Gastroesophageal sphincter (tissue), 4 donors: Measurements from ENCODE around the gene GDF7. TPM values are rescaled to one million over a fixed set of nuclear protein-coding genes. Genes with fewer than 3 reads are reported as not detected.

Source experiments
- ATAC-seq: fragments of 150-250 bp; one replicate; pipeline ENCODE4 v1.9.1; 2016; ENCODE audit warnings: mild to moderate bottlenecking, moderate library complexity
- H3K27ac ChIP-seq, 4 donors: fragments of 200-600 bp; sonication (generic) in 3 of 4; 1 replicate in 3 of 4; 2 replicates in 1 of 4; pipeline ENCODE4 v1.5.1; 2016 to 2019
- H3K27me3 ChIP-seq: fragments of 200-600 bp; sonication (generic); one replicate; pipeline ENCODE4 v1.5.1; 2019
- H3K36me3 ChIP-seq, 2 donors: fragments of 200-600 bp; sonication (generic); one replicate each; pipeline ENCODE4 v1.5.1; 2019; ENCODE audit warnings: control low read depth in 1 of 2
- H3K4me1 ChIP-seq, 3 donors: fragments of 200-600 bp; sonication (generic); 1 replicate in 2 of 3; 2 replicates in 1 of 3; pipeline ENCODE4 v1.5.1; 2016 to 2019; ENCODE audit warnings: control low read depth in 2 of 3
- H3K4me3 ChIP-seq, 2 donors: fragments of 200-600 bp; sonication (generic); one replicate each; pipeline ENCODE4 v1.5.1; 2019; ENCODE audit warnings: mild to moderate bottlenecking in 1 of 2, moderate library complexity in 1 of 2
- H3K9me3 ChIP-seq, 3 donors: fragments of 200-600 bp; sonication (generic); one replicate each; pipeline ENCODE4 v1.5.1; 2017 to 2019; ENCODE audit warnings: control low read depth in 2 of 3
- CTCF ChIP-seq, 4 experiments: fragments of 200-600 bp in 2 of 4; fragments of 450-650 bp in 2 of 4; sonication (generic) in 1 of 4; IDR thresholded peaks; one replicate each; pipeline ENCODE4 v1.5.1; 2017 to 2019; ENCODE audit warnings: antibody characterized with exemption in 4 of 4, mild to moderate bottlenecking in 2 of 4, moderate library complexity in 2 of 4
- EP300 ChIP-seq: sonication (generic); formaldehyde crosslinking; IDR thresholded peaks from one replicate; pipeline ENCODE4 v1.6.1; 2017; ENCODE audit warnings: antibody characterized with exemption, mild to moderate bottlenecking
- POLR2A ChIP-seq, 2 donors: fragments of 450-650 bp; IDR thresholded peaks; one replicate each; pipeline ENCODE4 v1.6.1; 2017; ENCODE audit warnings: antibody characterized with exemption in 2 of 2, mild to moderate bottlenecking in 2 of 2, moderate library complexity in 1 of 2
- POLR2AphosphoS5 ChIP-seq: sonication (generic); formaldehyde crosslinking; IDR thresholded peaks from one replicate; pipeline ENCODE4 v1.6.1; 2017; ENCODE audit warnings: antibody characterized with exemption
- WGBS, 2 donors: methylation state at CpG; one replicate each; pipeline ENCODE4 v1.1.5; 2018; ENCODE audit warnings: low coverage in 1 of 2; 5-methylcytosine and 5-hydroxymethylcytosine counted together
- total RNA-seq, 4 donors: library from RNA; depleted of rRNA; stranded (reverse); fragments of >200 nt; gene quantifications; one replicate each; pipeline ENCODE4 v1.1.0, GENCODE V29; 2016

GDF7 gene
- total RNA-seq, 4 donors from 2014 or later: 1.2 to 19.9 (median 15.3) TPM

GRCh38 chr2:20726913-20727312 is 60.0 kb downstream of the GDF7 start:
- 89 to 96% methylated on average over 5 of the region's 5 CpGs for WGBS, 2 donors

GRCh38 chr2:20728114-20728758 is 61.3 kb downstream of the GDF7 start:
- TF ChIP-seq POLR2A (IDR thresholded peaks at IDR 0.05) (no peak), POLR2AphosphoS5 (no peak), CTCF (IDR thresholded peaks at IDR 0.05) (no peak)
- WGBS, 2 donors: 41 to 60% methylated on average over 3 to 4 of the region's 4 CpGs
- no peaks in the 10 kb centered on the region for H3K9me3 ChIP-seq
- H3K27me3 ChIP-seq: no peaks in the 10 kb centered on the region
- H3K36me3 ChIP-seq: peaks cover 0 to 10% of the 10 kb centered on the region in 2 donors
- no peak overlapping the region for H3K27ac ChIP-seq
- no peak for ATAC-seq
- H3K4me3 ChIP-seq: no peak overlapping the region
- no peaks in the 10 kb centered on the region for H3K4me1 ChIP-seq

More at GRCh38 chr2:20726913-20727312, 60.0 kb downstream of the GDF7 start:
- no peak for ATAC-seq
- Histone ChIP-seq H3K9me3 (no peaks in the 10 kb centered on the region), H3K4me1 (no peaks in the 10 kb centered on the region), H3K27ac (no peak overlapping the region), H3K4me3 (no peak overlapping the region), H3K36me3 (peaks cover 0 to 10% of the 10 kb centered on the region in 2 donors), H3K27me3 (no peaks in the 10 kb centered on the region)
- TF ChIP-seq CTCF (IDR thresholded peaks at IDR 0.05) (no peak), EP300 (no peak), POLR2AphosphoS5 (no peak), POLR2A (IDR thresholded peaks at IDR 0.05) (no peak)

Other genes starting within 250 kb of the GDF7 start
- gene RHOB, start 220.1 kb upstream of the GDF7 start, total RNA-seq: 1,000 to 10,000 TPM; 1,174 to 1,482 (median 1,322) TPM
- gene HS1BP3, start 16.0 kb upstream of the GDF7 start, total RNA-seq: 10 to 100 TPM; 42.8 to 89.1 (median 61.4) TPM
- gene LDAH, start 156.0 kb downstream of the GDF7 start, total RNA-seq: 10 to 100 TPM; 10.5 to 19.0 (median 14.5) TPM